ENCODE measurements around the gene BSG.
A peak's percentile ranks its signal among the peaks of the same experiment; 100 is the strongest.
"Not testable (repeated sequence)": the region's sequence is repeated elsewhere in the genome, so short reads cannot be mapped to it uniquely, and the experiment has no call there.

BSG gene

GRCh38 chr19:573519-573825 lies 1.1 kb downstream of the BSG start:
- no peak for DNase-seq

- DNase-seq: no peak
Observed at GRCh38 chr19:574658-575526, 2.5 kb downstream of the BSG start.

GRCh38 chr19:575527-576506 lies 3.4 kb downstream of the BSG start:
- no peak for DNase-seq

GRCh38 chr19:576768-577438 lies 4.5 kb downstream of the BSG start:
- DNase-seq: no peak

- DNase-seq: no peak
Observed at GRCh38 chr19:577439-578392, 5.3 kb downstream of the BSG start.

DNA sequence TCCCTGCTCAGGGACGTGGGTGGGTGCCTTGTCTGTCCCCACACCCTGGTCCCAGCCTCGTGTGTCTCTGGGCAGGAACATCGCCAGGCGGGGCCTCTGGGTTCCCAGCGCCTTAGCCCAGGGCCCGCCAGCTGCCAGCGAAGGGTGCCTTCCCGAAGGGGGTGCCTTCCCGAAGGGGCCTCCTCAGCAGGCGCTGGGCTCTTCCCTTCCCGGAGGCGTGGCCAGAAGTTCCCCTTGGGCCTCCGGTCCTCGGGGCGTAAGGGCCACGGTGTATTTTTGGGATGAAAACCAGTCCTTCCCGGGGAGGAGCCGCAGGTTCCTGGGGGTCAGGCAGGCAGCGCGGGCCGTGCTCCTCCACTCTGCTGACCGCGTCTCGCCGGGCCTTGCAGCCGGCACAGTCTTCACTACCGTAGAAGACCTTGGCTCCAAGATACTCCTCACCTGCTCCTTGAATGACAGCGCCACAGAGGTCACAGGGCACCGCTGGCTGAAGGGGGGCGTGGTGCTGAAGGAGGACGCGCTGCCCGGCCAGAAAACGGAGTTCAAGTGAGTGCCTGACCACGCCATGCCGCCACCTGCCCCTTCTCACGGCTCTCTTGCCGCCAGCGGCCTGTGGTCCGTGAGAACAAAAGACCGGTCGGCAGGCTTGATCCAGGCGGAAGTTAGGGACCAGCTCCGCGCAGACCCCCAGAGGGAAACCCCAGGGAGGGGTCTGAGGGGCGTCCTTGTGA lies 6.9 kb downstream of the BSG start:
- DNase-seq: no peak

GRCh38 chr19:579842-580155 lies 7.4 kb downstream of the BSG start:
- no peak for DNase-seq

DNA sequence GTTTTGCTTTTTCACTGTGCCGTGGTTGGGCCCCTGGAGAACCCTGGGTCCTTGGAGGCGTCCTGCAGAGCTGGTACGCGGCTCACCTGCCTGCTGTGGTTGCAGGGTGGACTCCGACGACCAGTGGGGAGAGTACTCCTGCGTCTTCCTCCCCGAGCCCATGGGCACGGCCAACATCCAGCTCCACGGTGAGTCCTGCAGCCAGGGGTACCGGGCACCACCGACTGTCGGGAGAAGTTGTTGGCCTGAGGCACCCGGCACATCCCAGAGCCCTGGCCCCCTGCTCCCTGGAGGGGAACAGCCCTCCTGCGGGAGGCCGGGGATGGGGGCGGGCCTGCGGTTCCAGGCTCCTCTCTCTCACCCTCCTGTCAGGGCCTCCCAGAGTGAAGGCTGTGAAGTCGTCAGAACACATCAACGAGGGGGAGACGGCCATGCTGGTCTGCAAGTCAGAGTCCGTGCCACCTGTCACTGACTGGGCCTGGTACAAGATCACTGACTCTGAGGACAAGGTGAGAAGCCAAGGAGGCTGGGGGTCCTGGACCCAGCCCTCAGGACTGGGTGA lies 8.0 kb downstream of the BSG start:
- DNase-seq: no peak

GRCh38 chr19:581399-582111 lies 9.2 kb downstream of the BSG start:
- DNase-seq: no peak

- peak; percentile 19 for DNase-seq
Observed at GRCh38 chr19:582497-583197, 10.3 kb downstream of the BSG start.

- DNase-seq: no peak
Observed at GRCh38 chr19:583198-583967, 11.0 kb downstream of the BSG start.

DNA sequence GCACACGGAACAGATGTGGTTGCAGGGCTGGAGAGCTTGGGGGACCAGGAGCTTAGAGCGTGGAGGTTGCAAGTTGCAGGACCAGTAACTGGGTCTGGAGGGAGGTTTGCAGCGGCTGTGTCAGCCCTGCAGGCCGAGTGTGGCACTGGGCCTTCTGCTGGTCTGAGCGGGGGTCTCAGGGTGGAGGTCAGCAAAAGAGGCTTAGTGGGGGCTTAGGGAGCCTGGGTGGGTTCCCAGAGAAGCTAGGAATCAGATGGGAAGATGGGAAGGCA lies 11.5 kb downstream of the BSG start:
- no peak for DNase-seq

DNA sequence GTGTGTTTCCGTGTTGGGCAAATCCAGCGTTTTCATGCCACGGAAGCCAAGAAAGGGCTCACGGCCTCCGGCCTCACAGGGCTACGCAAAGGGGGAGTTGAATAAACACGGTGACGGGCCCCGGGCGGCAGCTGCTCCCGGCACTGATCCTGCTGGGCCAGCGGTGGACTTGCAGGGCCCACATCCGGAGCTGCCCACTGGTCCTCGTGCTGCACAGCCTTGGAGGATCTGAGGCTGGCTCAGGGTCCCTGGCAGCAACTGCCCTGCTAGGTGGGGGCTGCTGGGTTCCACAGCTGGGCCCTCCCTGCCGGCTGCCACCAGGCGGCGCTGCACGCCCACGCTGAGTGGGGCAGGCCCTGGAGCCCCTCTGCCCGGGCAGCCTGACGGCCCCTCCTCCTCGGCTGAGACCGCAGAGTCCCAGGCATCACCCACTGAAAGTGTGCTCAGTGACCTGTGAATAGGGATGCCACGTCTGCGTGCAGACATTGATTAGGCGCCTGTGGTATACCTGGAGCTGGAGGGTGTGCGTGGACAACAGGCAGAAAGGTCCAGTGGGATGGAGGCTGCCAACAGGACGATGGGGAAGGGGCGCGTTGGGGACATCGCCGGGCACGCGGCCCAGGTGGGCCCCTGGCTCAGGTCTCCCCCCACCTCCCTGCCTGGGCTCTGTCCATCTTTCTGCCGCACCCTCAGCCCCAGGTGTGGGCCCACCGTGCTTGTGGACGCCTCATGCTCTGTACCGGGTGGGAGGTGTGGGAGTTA lies 12.0 kb downstream of the BSG start:
- peak; percentile 52 for DNase-seq

GRCh38 chr19:585146-585545 lies 12.8 kb downstream of the BSG start:
- not testable (repeated sequence) for DNase-seq

GRCh38 chr19:585551-586110 lies 13.2 kb downstream of the BSG start:
- DNase-seq: no peak

- peak; percentile 68 for DNase-seq
Observed at GRCh38 chr19:588093-588740, 15.8 kb downstream of the BSG start.

All from suppressor macrophage treated with lipopolysaccharide for 4 hours (primary cell).